Measurements from ENCODE around the gene PROS1. TPM values are rescaled to one million over a fixed set of nuclear protein-coding genes. Genes with fewer than 3 reads are reported as not detected.
"Not testable (repeated sequence)": the region's sequence is repeated elsewhere in the genome, so short reads cannot be mapped to it uniquely, and the experiment has no call there.

Gene PROS1
- total RNA-seq, 1 donor from 2014 or later, result 1.2 TPM

- intact Hi-C loops (cut with micrococcal nuclease), result no loop called here
- H3K4me1 Mint-ChIP-seq (ENCODE audit: low read depth), result no peaks in the 10 kb centered on the region
- no peaks in the 10 kb centered on the region for H3K9me3 Mint-ChIP-seq
- no peak for DNase-seq (ENCODE audit: low spot score)
- no peak overlapping the region for H3K4me3 Mint-ChIP-seq
- no peaks in the 10 kb centered on the region for H3K36me3 Mint-ChIP-seq (ENCODE audit: low read depth)
- no peaks in the 10 kb centered on the region for H3K27me3 Mint-ChIP-seq (ENCODE audit: insufficient read depth)
- no peak overlapping the region for H3K27ac Mint-ChIP-seq
Observed at GRCh38 chr3:93907132-93907531, 66.6 kb downstream of the PROS1 start.

GRCh38 chr3:93906245-93906644 is 67.5 kb downstream of the PROS1 start:
- H3K36me3 Mint-ChIP-seq (ENCODE audit: low read depth), result no peaks in the 10 kb centered on the region
- DNase-seq (ENCODE audit: low spot score), result no peak
- intact Hi-C loops (cut with micrococcal nuclease), result no loop called here
- H3K4me1 Mint-ChIP-seq (ENCODE audit: low read depth), result no peaks in the 10 kb centered on the region
- H3K27me3 Mint-ChIP-seq (ENCODE audit: insufficient read depth), result no peaks in the 10 kb centered on the region
- H3K27ac Mint-ChIP-seq, result no peak overlapping the region
- H3K4me3 Mint-ChIP-seq, result no peak overlapping the region
- no peaks in the 10 kb centered on the region for H3K9me3 Mint-ChIP-seq

DNA sequence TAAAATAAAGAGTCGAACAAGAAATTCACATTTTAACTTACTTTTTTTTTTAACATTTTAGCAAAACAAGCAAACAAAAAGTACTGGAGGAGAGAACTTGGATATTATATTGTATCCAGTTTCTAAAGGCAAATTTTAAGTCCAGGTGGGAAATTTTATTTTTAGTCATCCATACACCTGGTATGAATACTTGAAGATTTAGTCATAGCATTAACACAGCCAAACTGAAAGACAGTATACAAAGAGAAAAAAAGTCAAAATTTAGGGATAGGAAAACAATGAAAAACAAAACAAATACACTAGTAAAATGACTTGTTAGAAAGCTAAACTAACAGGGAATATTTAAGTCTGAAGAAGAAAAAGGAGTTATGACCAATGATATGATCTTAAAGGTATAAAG is 69.1 kb downstream of the PROS1 start:
- Mint-ChIP-seq H3K4me3 (no peak overlapping the region), H3K27ac (no peak overlapping the region), H3K36me3 (ENCODE audit: low read depth) (no peaks in the 10 kb centered on the region), H3K4me1 (ENCODE audit: low read depth) (no peaks in the 10 kb centered on the region), H3K27me3 (ENCODE audit: insufficient read depth) (no peaks in the 10 kb centered on the region), H3K9me3 (no peaks in the 10 kb centered on the region)
- DNase-seq (ENCODE audit: low spot score), result no peak
- intact Hi-C loops (cut with micrococcal nuclease), result no loop called here

- H3K9me3 Mint-ChIP-seq; H3K4me1 Mint-ChIP-seq (ENCODE audit: low read depth); intact Hi-C loops (cut with micrococcal nuclease); H3K4me3 Mint-ChIP-seq; H3K27ac Mint-ChIP-seq; H3K36me3 Mint-ChIP-seq (ENCODE audit: low read depth); H3K27me3 Mint-ChIP-seq (ENCODE audit: insufficient read depth); DNase-seq (ENCODE audit: low spot score): not testable (repeated sequence)
Observed at GRCh38 chr3:93878250-93879017, 95.3 kb downstream of the PROS1 start.

- intact Hi-C loops (cut with micrococcal nuclease); H3K36me3 Mint-ChIP-seq (ENCODE audit: low read depth); DNase-seq (ENCODE audit: low spot score); H3K4me3 Mint-ChIP-seq; H3K4me1 Mint-ChIP-seq (ENCODE audit: low read depth); H3K27me3 Mint-ChIP-seq (ENCODE audit: insufficient read depth); H3K27ac Mint-ChIP-seq; H3K9me3 Mint-ChIP-seq: not testable (repeated sequence)
Observed at GRCh38 chr3:93877427-93877826, 96.3 kb downstream of the PROS1 start.

GRCh38 chr3:93873412-93873811 is 100.3 kb downstream of the PROS1 start:
- DNase-seq (ENCODE audit: low spot score); H3K36me3 Mint-ChIP-seq (ENCODE audit: low read depth); H3K9me3 Mint-ChIP-seq; H3K27me3 Mint-ChIP-seq (ENCODE audit: insufficient read depth); H3K4me1 Mint-ChIP-seq (ENCODE audit: low read depth); H3K27ac Mint-ChIP-seq; intact Hi-C loops (cut with micrococcal nuclease); H3K4me3 Mint-ChIP-seq: not testable (repeated sequence)

DNA sequence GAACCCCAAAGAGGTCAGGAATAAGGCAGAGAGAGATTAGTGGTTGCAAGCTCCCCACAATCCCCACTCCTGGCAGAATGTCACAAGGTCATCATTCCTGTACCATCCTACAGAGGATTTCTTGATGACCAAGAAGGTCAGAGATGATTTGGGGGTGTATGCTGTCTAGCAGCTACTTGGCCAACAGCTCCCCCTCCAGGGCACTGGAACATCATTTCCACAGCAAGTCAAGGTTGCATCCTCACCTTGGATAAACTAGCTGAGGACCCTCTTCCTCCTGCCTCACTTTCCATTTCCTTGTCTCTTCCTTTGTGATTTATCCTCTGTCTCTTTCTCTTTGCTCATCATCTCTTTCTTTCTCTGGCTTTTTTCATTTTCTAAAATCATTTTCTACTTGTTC is 106.3 kb downstream of the PROS1 start:
- peaks cover 4% of the 10 kb centered on the region for H3K27me3 Mint-ChIP-seq (ENCODE audit: insufficient read depth)
- H3K27ac Mint-ChIP-seq, result no peak overlapping the region
- no peaks in the 10 kb centered on the region for H3K36me3 Mint-ChIP-seq (ENCODE audit: low read depth)
- no peak for DNase-seq (ENCODE audit: low spot score)
- H3K4me1 Mint-ChIP-seq (ENCODE audit: low read depth), result no peaks in the 10 kb centered on the region
- H3K4me3 Mint-ChIP-seq, result no peak overlapping the region
- intact Hi-C loops (cut with micrococcal nuclease), result no loop called here
- H3K9me3 Mint-ChIP-seq, result no peaks in the 10 kb centered on the region

- Mint-ChIP-seq H3K9me3 (no peaks in the 10 kb centered on the region), H3K27me3 (ENCODE audit: insufficient read depth) (peaks cover 4% of the 10 kb centered on the region), H3K27ac (no peak overlapping the region), H3K4me3 (no peak overlapping the region), H3K36me3 (ENCODE audit: low read depth) (no peaks in the 10 kb centered on the region), H3K4me1 (ENCODE audit: low read depth) (no peaks in the 10 kb centered on the region)
- intact Hi-C loops (cut with micrococcal nuclease), result no loop called here
- no peak for DNase-seq (ENCODE audit: low spot score)
Observed at GRCh38 chr3:93861017-93861416, 112.7 kb downstream of the PROS1 start.

DNA sequence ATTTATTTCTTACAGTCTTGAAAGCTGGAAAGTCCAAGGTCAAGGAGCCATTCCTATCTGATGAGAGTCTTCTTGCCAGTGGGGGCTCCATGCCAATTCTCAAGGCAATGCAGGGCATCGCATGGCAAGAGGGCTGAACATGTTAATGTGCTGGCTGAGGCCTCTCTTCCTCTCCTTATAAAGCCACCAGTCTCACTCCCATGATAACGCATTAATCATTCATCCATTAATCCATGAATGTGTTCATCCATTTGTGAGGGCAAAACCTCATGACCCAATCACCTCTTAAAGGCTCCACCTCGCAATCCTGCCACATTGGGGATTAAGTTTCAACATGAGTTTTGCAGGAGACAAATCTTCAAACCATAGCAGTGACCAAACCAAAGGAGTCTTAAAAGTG is 118.3 kb downstream of the PROS1 start:
- no peaks in the 10 kb centered on the region for H3K27me3 Mint-ChIP-seq (ENCODE audit: insufficient read depth)
- H3K9me3 Mint-ChIP-seq, result no peaks in the 10 kb centered on the region
- H3K27ac Mint-ChIP-seq, result no peak overlapping the region
- intact Hi-C loops (cut with micrococcal nuclease), result no loop called here
- no peak for DNase-seq (ENCODE audit: low spot score)
- H3K4me1 Mint-ChIP-seq (ENCODE audit: low read depth), result no peaks in the 10 kb centered on the region
- H3K36me3 Mint-ChIP-seq (ENCODE audit: low read depth), result no peaks in the 10 kb centered on the region
- H3K4me3 Mint-ChIP-seq, result no peak overlapping the region

- H3K4me1 Mint-ChIP-seq (ENCODE audit: low read depth); DNase-seq (ENCODE audit: low spot score); H3K27me3 Mint-ChIP-seq (ENCODE audit: insufficient read depth); H3K27ac Mint-ChIP-seq; H3K4me3 Mint-ChIP-seq; intact Hi-C loops (cut with micrococcal nuclease); H3K9me3 Mint-ChIP-seq; H3K36me3 Mint-ChIP-seq (ENCODE audit: low read depth): not testable (repeated sequence)
Observed at GRCh38 chr3:93852228-93852627, 121.5 kb downstream of the PROS1 start.

DNA sequence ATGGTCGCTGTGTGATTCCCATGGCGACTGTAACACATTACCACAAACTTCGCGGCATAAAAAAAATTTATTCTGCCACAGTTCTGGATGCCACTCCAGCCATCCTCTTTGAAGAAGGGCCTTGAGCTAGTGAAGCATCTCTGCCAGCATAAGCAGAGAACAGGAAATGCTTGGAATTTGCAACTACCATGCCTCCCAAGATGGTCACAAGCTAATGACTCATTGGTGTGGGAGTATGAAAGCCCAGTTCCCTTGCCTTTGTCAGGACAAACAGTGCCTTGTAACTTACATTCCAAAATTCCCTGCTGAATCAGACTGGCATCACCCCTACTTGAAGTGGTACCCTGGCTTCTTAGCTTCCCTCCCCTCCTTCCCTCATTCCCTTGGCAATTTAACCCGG is 129.7 kb downstream of the PROS1 start:
- no peak overlapping the region for H3K27ac Mint-ChIP-seq
- no peaks in the 10 kb centered on the region for H3K4me1 Mint-ChIP-seq (ENCODE audit: low read depth)
- H3K9me3 Mint-ChIP-seq, result no peaks in the 10 kb centered on the region
- no peak overlapping the region for H3K4me3 Mint-ChIP-seq
- no peaks in the 10 kb centered on the region for H3K27me3 Mint-ChIP-seq (ENCODE audit: insufficient read depth)
- DNase-seq (ENCODE audit: low spot score), result no peak
- intact Hi-C loops (cut with micrococcal nuclease), result no loop called here
- no peaks in the 10 kb centered on the region for H3K36me3 Mint-ChIP-seq (ENCODE audit: low read depth)

- H3K27ac Mint-ChIP-seq; H3K4me3 Mint-ChIP-seq; H3K27me3 Mint-ChIP-seq (ENCODE audit: insufficient read depth); intact Hi-C loops (cut with micrococcal nuclease); H3K9me3 Mint-ChIP-seq; H3K36me3 Mint-ChIP-seq (ENCODE audit: low read depth); DNase-seq (ENCODE audit: low spot score); H3K4me1 Mint-ChIP-seq (ENCODE audit: low read depth): not testable (repeated sequence)
Observed at GRCh38 chr3:93839193-93839592, 134.5 kb downstream of the PROS1 start.
